Gastroesophageal sphincter (tissue), 3 donors: Measurements from ENCODE around the gene USP31.

Experiments
- CTCF ChIP-seq, 4 experiments: fragments of 200-600 bp in 2 of 4; fragments of 450-650 bp in 2 of 4; sonication (generic) in 1 of 4; IDR thresholded peaks; one replicate each; pipeline ENCODE4 v1.5.1; 2017 to 2019; ENCODE audit warnings: antibody characterized with exemption in 4 of 4, mild to moderate bottlenecking in 2 of 4, moderate library complexity in 2 of 4
- POLR2A ChIP-seq, 2 donors: fragments of 450-650 bp; IDR thresholded peaks; one replicate each; pipeline ENCODE4 v1.6.1; 2017; ENCODE audit warnings: antibody characterized with exemption in 2 of 2, mild to moderate bottlenecking in 2 of 2, moderate library complexity in 1 of 2

DNA sequence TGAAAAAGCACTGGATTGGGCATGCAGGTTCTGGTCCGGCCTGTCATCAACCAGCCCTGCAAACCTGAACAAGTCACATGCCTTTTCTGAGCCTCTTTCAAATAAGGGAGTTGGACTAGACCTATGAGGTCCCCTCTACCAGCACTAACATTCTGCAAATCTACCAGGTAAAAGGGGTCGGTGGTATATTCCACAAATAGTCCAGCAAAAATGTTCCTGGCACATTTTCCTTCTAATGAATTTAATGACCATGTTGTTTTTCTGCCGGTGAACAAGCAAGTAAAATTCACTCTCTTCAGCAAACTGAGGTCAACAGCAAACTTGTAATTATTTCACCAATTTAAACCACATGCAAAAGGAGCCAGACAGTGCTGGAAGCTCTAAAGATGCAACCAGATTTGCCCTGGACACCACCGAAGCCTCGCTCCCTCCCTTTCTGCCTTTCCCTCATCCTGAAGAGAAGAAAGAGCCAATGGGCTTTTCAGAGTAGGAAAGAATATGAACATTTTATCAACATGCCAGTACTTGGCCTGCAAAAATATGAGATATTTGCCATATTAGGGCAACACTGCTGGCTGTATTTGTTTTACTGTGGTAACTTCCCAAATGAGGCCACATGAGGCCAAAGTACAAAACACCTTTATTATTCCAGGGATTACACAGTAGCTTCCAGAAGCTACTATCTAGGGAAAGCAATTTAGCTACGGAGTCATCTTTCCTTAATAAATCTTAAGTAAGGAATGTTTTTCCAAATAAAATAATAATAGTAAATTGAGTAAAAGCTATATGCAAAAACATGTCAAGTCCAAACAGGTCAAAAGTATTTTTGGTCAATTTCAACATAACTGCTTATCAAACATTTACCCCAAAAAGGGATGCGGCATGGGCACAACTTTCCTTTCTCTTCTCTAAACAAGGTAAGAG lies 45.0 kb downstream of the USP31 start:
- TF ChIP-seq POLR2A (IDR thresholded peaks at IDR 0.05) (no peak), CTCF (IDR thresholded peaks at IDR 0.05) (peak in 1 of 4 experiments; percentile 9)
